GM12878 (cell line): ENCODE data around the gene AKAP13. TPM values are rescaled to one million over a fixed set of nuclear protein-coding genes. Genes with fewer than 3 reads are reported as not detected.

Experiments
- ATAC-seq: fragments of 200-7000 bp; cut with Tn5 transposase; 3 replicates; pipeline ENCODE4 v1.9.1; 2020; ENCODE audit warnings: mild to moderate bottlenecking, moderate library complexity
- BruUV-seq: library from RNA; stranded (reverse); fragments of 400-500 nt; replicated peaks from 2 replicates; lab custom pipeline; 2021; lab: Mats Ljungman, UMichigan
- CTCF ChIA-PET: fragments of 300-600 bp; sonication (Branson Sonifier 250); formaldehyde crosslinking; extraction: SDS; loops from one replicate; lab custom pipeline; 2021; ENCODE audit warnings: inconsistent platforms; lab: Yijun Ruan, JAX
- POLR2A ChIA-PET: fragments of 350-600 bp; formaldehyde crosslinking; extraction: SDS; loops from one replicate; lab custom pipeline; 2021; ENCODE audit warnings: inconsistent platforms; lab: Charles Lee
- RAD21 ChIA-PET: fragments of 300-600 bp; sonication (Branson Sonifier 250); formaldehyde crosslinking; loops from one replicate; lab custom pipeline; 2023; ENCODE audit warnings: antibody characterized with exemption; ENCODE audit not compliant: unreplicated experiment; lab: Charles Lee
- SMC1A ChIA-PET: fragments of 300-600 bp; sonication (Branson Sonifier 250); formaldehyde crosslinking; loops from one replicate; lab custom pipeline; 2023; ENCODE audit not compliant: unreplicated experiment, uncharacterized antibody; lab: Charles Lee
- DNase-seq: peaks from one replicate; pipeline ENCODE4 v3.0.0-alpha.2; 2011; ENCODE audit warnings: low read depth, low spot score
- FAIRE-seq: peaks from 3 replicates; lab custom pipeline; 2011; peaks lifted over from hg19 to GRCh38; lab: Jason Lieb, UNC
- H2AFZ ChIP-seq: 2 replicates; pipeline ENCODE4 v1.6.0; 2011; ENCODE audit warnings: low read depth, low read length, control low read depth; ENCODE audit not compliant: control insufficient read depth
- H3K27ac ChIP-seq: 2 replicates; pipeline ENCODE4 v1.5.1; 2011; ENCODE audit warnings: control low read depth; ENCODE audit not compliant: control insufficient read depth, insufficient read depth
- H3K27me3 ChIP-seq, 2 experiments: replicated peaks in 1 of 2; 2 replicates each; pipeline versions ENCODE4 v1.6.0 to v1.6.1; 2011; ENCODE audit warnings: low read length in 1 of 2; ENCODE audit not compliant: control insufficient read depth in 2 of 2, insufficient read depth in 2 of 2
- H3K36me3 ChIP-seq, 2 experiments: 2 replicates each; pipeline ENCODE4 v1.5.1; 2011; ENCODE audit warnings: low read length in 1 of 2; ENCODE audit not compliant: control insufficient read depth in 2 of 2, insufficient read depth in 2 of 2
- H3K4me1 ChIP-seq: 2 replicates; pipeline ENCODE4 v1.6.1; 2011; ENCODE audit warnings: mild to moderate bottlenecking, low read length, moderate library complexity, mixed read lengths; ENCODE audit not compliant: control insufficient read depth, insufficient read depth
- H3K4me2 ChIP-seq: 2 replicates; pipeline ENCODE4 v1.6.0; 2011; ENCODE audit warnings: control low read depth; ENCODE audit not compliant: control insufficient read depth, insufficient read depth
- H3K4me3 ChIP-seq: fragments of 200-600 bp; sonication (generic); 2 replicates; pipeline ENCODE4 v1.5.1; 2016
- H3K79me2 ChIP-seq: 2 replicates; pipeline ENCODE4 v1.6.0; 2011; ENCODE audit warnings: low read length; ENCODE audit not compliant: control insufficient read depth, insufficient read depth
- H3K9ac ChIP-seq: 2 replicates; pipeline ENCODE4 v1.8.0; 2011; ENCODE audit warnings: low read length, control low read depth, mixed read lengths; ENCODE audit not compliant: control insufficient read depth, insufficient read depth
- H3K9me3 ChIP-seq: replicated peaks from 3 replicates; pipeline ENCODE4 v1.5.1; 2011; ENCODE audit warnings: mild to moderate bottlenecking, low read length; ENCODE audit not compliant: control insufficient read depth, insufficient read depth
- H4K20me1 ChIP-seq: 2 replicates; pipeline ENCODE4 v1.6.0; 2011; ENCODE audit not compliant: control insufficient read depth, insufficient read depth
- ASH2L ChIP-seq: fragments of 300-600, 200-600 bp; sonication (generic); IDR thresholded peaks from 2 replicates; pipeline ENCODE4 v1.6.1; 2017; ENCODE audit warnings: low read depth, mild to moderate bottlenecking, borderline replicate concordance
- ATF3 ChIP-seq: IDR thresholded peaks from 2 replicates; pipeline ENCODE4 v1.6.1; 2011; ENCODE audit warnings: low read depth, mild to moderate bottlenecking, low read length, moderate library complexity, borderline replicate concordance; ENCODE audit errors: extremely low read depth
- BMI1 ChIP-seq: fragments of 450-650 bp; IDR thresholded peaks from 2 replicates; pipeline ENCODE4 v1.6.1; 2016; ENCODE audit warnings: mild to moderate bottlenecking, moderate library complexity, borderline replicate concordance
- CBX3 ChIP-seq: fragments of 200-600 bp; sonication (generic); IDR thresholded peaks from 2 replicates; pipeline ENCODE4 v1.6.1; 2016; ENCODE audit warnings: low read depth, borderline replicate concordance
- EZH2 ChIP-seq: IDR thresholded peaks from 2 replicates; pipeline ENCODE4 v1.6.1; 2012; ENCODE audit warnings: low read depth, mild to moderate bottlenecking, control low read depth, inconsistent platforms, low read length, borderline replicate concordance; ENCODE audit not compliant: control insufficient read depth
- KLF5 ChIP-seq: fragments of 450-650 bp; IDR thresholded peaks from 2 replicates; pipeline ENCODE4 v1.6.1; 2014; ENCODE audit warnings: mild to moderate bottlenecking; ENCODE audit not compliant: partially characterized antibody
- MAX ChIP-seq: IDR thresholded peaks from 2 replicates; pipeline ENCODE4 v1.6.1; 2012; ENCODE audit warnings: low read depth, low read length, improper control_type of control experiment
- MEF2B ChIP-seq: fragments of 450-650 bp; IDR thresholded peaks from 2 replicates; pipeline ENCODE4 v1.6.1; 2018; ENCODE audit warnings: mild to moderate bottlenecking, moderate library complexity; ENCODE audit not compliant: partially characterized antibody, poor library complexity, severe bottlenecking
- MYB ChIP-seq: fragments of 150-350 bp; IDR thresholded peaks from 2 replicates; pipeline ENCODE4 v1.6.1; 2014; ENCODE audit warnings: mild to moderate bottlenecking, low read depth, low read length, borderline replicate concordance
- NFIC ChIP-seq: IDR thresholded peaks from 2 replicates; pipeline ENCODE4 v1.6.1; 2012; ENCODE audit warnings: low read depth, mild to moderate bottlenecking, inconsistent platforms, low read length, moderate library complexity
- NFYA ChIP-seq: IDR thresholded peaks from 2 replicates; pipeline ENCODE4 v1.6.1; 2011; ENCODE audit warnings: low read depth, mild to moderate bottlenecking, low read length, improper control_type of control experiment, borderline replicate concordance
- NR2F1 ChIP-seq: fragments of 450-650 bp; conservative IDR thresholded peaks from 2 replicates; pipeline ENCODE4 v1.6.1; 2017; ENCODE audit warnings: mild to moderate bottlenecking
- POLR2AphosphoS2 ChIP-seq: IDR thresholded peaks from 2 replicates; pipeline ENCODE4 v1.6.1; 2011; ENCODE audit warnings: low read depth, mild to moderate bottlenecking, low read length, improper control_type of control experiment, moderate library complexity
- POU2F2 ChIP-seq: IDR thresholded peaks from 3 replicates; pipeline ENCODE4 v1.6.1; 2011; ENCODE audit warnings: low read depth, mild to moderate bottlenecking, low read length, borderline replicate concordance
- RELA ChIP-seq: fragments of 450-650 bp; IDR thresholded peaks from 2 replicates; pipeline ENCODE4 v1.8.0; 2014; ENCODE audit warnings: borderline replicate concordance; ENCODE audit not compliant: partially characterized antibody
- TARDBP ChIP-seq: IDR thresholded peaks from 2 replicates; pipeline ENCODE4 v1.6.1; 2016; ENCODE audit warnings: borderline replicate concordance
- TCF7 ChIP-seq: IDR thresholded peaks from 2 replicates; pipeline ENCODE4 v1.6.1; 2014; ENCODE audit warnings: antibody characterized with exemption, borderline replicate concordance
- ZNF207 ChIP-seq: fragments of 450-650 bp; IDR thresholded peaks from 2 replicates; pipeline ENCODE4 v1.6.1; 2014; ENCODE audit warnings: antibody characterized with exemption, mild to moderate bottlenecking, borderline replicate concordance
- WGBS: methylation state at CpG from one replicate; pipeline ENCODE4 v1.1.6; 2016; ENCODE audit warnings: low lambda C conversion rate; ENCODE audit not compliant: insufficient replicate concordance, insufficient coverage; ENCODE audit errors: missing lambda C conversion rate; 5-methylcytosine and 5-hydroxymethylcytosine counted together
- in situ Hi-C: fragments of 300-500 bp; cut with MboI; formaldehyde crosslinking; loops from 9 replicates; pipeline ENCODE4 v1.14.3; 2018; ENCODE audit warnings: mixed read lengths
- intact Hi-C: fragments of 100-400 bp; cut with micrococcal nuclease; formaldehyde crosslinking; loops from one replicate; pipeline ENCODE4 v1.14.2; 2022; ENCODE audit not compliant: unreplicated experiment
- polyA plus RNA-seq, 11 experiments: library from polyadenylated mRNA; depleted of rRNA in 4 of 11; unstranded in 6 of 11; stranded (reverse) in 5 of 11; fragments of >200 nt; fragmentation: Nextera tagmentation in 4 of 11; fragmentation: Illumina TruSeq in 1 of 11; extraction: Ambion mirVana in 4 of 11; extraction: Trizol in 1 of 11; gene quantifications; 1 replicate in 1 of 11; 2 replicates in 10 of 11; pipeline versions ENCODE4 v1.2.1 to v1.2.3, GENCODE V29; 2011 to 2016; ENCODE audit warnings: inconsistent platforms in 2 of 11, missing spikeins in 2 of 11, low read depth in 1 of 11
- total RNA-seq, 4 experiments: library from RNA; depleted of rRNA in 3 of 4; stranded (reverse); fragments of >200 nt in 3 of 4; fragmentation: Illumina TruSeq in 1 of 4; extraction: Trizol in 1 of 4; gene quantifications; 2 replicates each; pipeline versions ENCODE4 v1.2.1 to v1.2.3, GENCODE V29; 2013 to 2021

Gene AKAP13
- total and polyA plus RNA-seq, 10 of the 15 experiments (the other 5 are each of a cell fraction or from before 2014, with no cell fraction given), result 14.4 to 74.9 (median 55.1) TPM

- Histone ChIP-seq H3K4me2 (no peak overlapping the region), H3K4me3 (no peak overlapping the region), H3K4me1 (no peaks in the 10 kb centered on the region), H3K36me3 (no peaks in the 10 kb centered on the region; a peak in 1 of 4 replicates), H3K27ac (no peak overlapping the region), H3K9ac (no peak overlapping the region), H3K27me3 (no peaks in the 10 kb centered on the region), H4K20me1 (no peaks in the 10 kb centered on the region)
- no peak for FAIRE-seq
- POLR2A ChIA-PET, result no interaction called here
- RAD21 ChIA-PET, result no interaction called here
- no peak for ATAC-seq
- no TSS peak for BruUV-seq
- SMC1A ChIA-PET, result no interaction called here
- no peak for DNase-seq
- intact Hi-C loops (loop anchor here (5.0 kb wide), 1 partner anchor 87 kb away; no protein-coding TSS in a partner anchor), in situ Hi-C loops (no loop called here)
- TF ChIP-seq TARDBP (no peak), ZNF207 (no peak), NFIC (no peak), ASH2L (no peak), MEF2B (no peak), MYB (no peak), NFYA (no peak), ATF3 (no peak), POU2F2 (no peak), MAX (no peak), TCF7 (no peak), NR2F1 (no peak), BMI1 (no peak), RELA (no peak), CBX3 (no peak), POLR2AphosphoS2 (no peak), EZH2 (no peak), KLF5 (no peak)
- TF ChIP-seq, all 136 proteins: peak for 0
- H2AFZ ChIP-seq, result no peak overlapping the region
- CTCF ChIA-PET, result interaction anchor here (1.0 to 1.6 kb wide), 3 partner anchors 9 to 266 kb away, joined by 3 read pairs; no protein-coding TSS in a partner anchor
- H3K79me2 ChIP-seq, result no peaks in the 10 kb centered on the region
- WGBS, result 72% methylated on average over 7 of the region's 7 CpGs
- H3K9me3 ChIP-seq, result no peaks in the 10 kb centered on the region
Observed at GRCh38 chr15:85754989-85755388, 374.6 kb downstream of the AKAP13 start.
